Measurements from ENCODE around the gene DMC1. TPM values are rescaled to one million over a fixed set of nuclear protein-coding genes. Genes with fewer than 3 reads are reported as not detected.
"Not testable (repeated sequence)": the region's sequence is repeated elsewhere in the genome, so short reads cannot be mapped to it uniquely, and the experiment has no call there.

DMC1 gene
- total and polyA plus RNA-seq, 2 donors (not counting 3 experiments of a cell fraction or from before 2014, with no cell fraction given): 0.22 to 0.91 TPM

GRCh38 chr22:38618258-38618657, 48.3 kb upstream of the DMC1 start:
- ChIA-PET POLR2A (no interaction called here), CTCF (no interaction called here)
- no peaks in the 10 kb centered on the region for H3K27me3 ChIP-seq (ENCODE audit: control insufficient read depth in 2 of 2, insufficient read depth in 2 of 2, low read length in 2 of 2)
- no peaks in the 10 kb centered on the region for H4K20me1 ChIP-seq (replicated peaks; ENCODE audit: control insufficient read depth, extremely low read depth, insufficient read depth, low read length)
- no peak for DNase-seq (ENCODE audit: low read depth, low spot score)
- no peaks in the 10 kb centered on the region for H3K36me3 ChIP-seq (ENCODE audit: control insufficient read depth in 2 of 2, extremely low read depth in 1 of 2, insufficient read depth in 2 of 2, low read length in 2 of 2)
- no peaks in the 10 kb centered on the region for H3K9me1 ChIP-seq (replicated peaks; ENCODE audit: control insufficient read depth, extremely low read depth, insufficient read depth, low read length)
- no peaks in the 10 kb centered on the region for H3K79me2 ChIP-seq (ENCODE audit: control insufficient read depth, insufficient read depth, low read length)
- no peak overlapping the region for H3K4me2 ChIP-seq (ENCODE audit: insufficient read depth, low read length)
- intact Hi-C loops (cut with micrococcal nuclease) (no loop called here), dilution Hi-C loops (cut with MboI; ENCODE audit: extremely low pct_ligation_motif_present, low sequenced_read_pairs) (no loop called here)
- BruUV-seq (replicated peaks): no TSS peak
- no peak overlapping the region for H2AFZ ChIP-seq (ENCODE audit: low read depth, low read length)
- H3K4me1 ChIP-seq (ENCODE audit: control insufficient read depth, extremely low read depth, insufficient read depth, low read length): no peaks in the 10 kb centered on the region
- H3K27ac ChIP-seq (ENCODE audit: insufficient read depth, low read depth, low read length): no peak overlapping the region
- no peak for FAIRE-seq
- H3K9ac ChIP-seq (replicated peaks; ENCODE audit: extremely low read depth, insufficient read depth, low read length): no peak overlapping the region
- H3K4me3 ChIP-seq (replicated peaks in 1 of 3; ENCODE audit: insufficient read depth in 1 of 3, low read depth in 1 of 3, low read length in 3 of 3): no peak overlapping the region
- no peaks in the 10 kb centered on the region for H3K9me3 ChIP-seq (replicated peaks; ENCODE audit: control insufficient read depth, insufficient read depth, low read length)
- TF ChIP-seq JUN (IDR thresholded peaks at IDR 0.05; ENCODE audit: borderline replicate concordance, insufficient read depth, insufficient read length, low read depth): no peak
- no peak for TF ChIP-seq POLR2A (IDR thresholded peaks at IDR 0.05; ENCODE audit: low read depth, low read length)
- no peak for TF ChIP-seq EZH2 (IDR thresholded peaks at IDR 0.05; ENCODE audit: borderline replicate concordance, low read depth, low read length, severe bottlenecking)
- no peak for TF ChIP-seq CTCF (IDR thresholded peaks at IDR 0.05; ENCODE audit: extremely low read depth in 1 of 2, insufficient read depth in 1 of 2, low read depth in 1 of 2, low read length in 2 of 2)
- no peak for TF ChIP-seq POLR2AphosphoS5 (IDR thresholded peaks at IDR 0.05; ENCODE audit: insufficient read depth, low read depth, low read length)
- no peak for TF ChIP-seq MAX (IDR thresholded peaks at IDR 0.05; ENCODE audit: insufficient read depth, insufficient read length)
- TF ChIP-seq FOS (IDR thresholded peaks at IDR 0.05; ENCODE audit: borderline replicate concordance, insufficient read depth, low read length): no peak
- no peak for TF ChIP-seq GATA2 (IDR thresholded peaks at IDR 0.05; ENCODE audit: insufficient read depth, insufficient read length, low read depth, low read length)
- TF ChIP-seq MYC (IDR thresholded peaks at IDR 0.05; ENCODE audit: low read depth, low read length): no peak

GRCh38 chr22:38615064-38615405, 45.1 kb upstream of the DMC1 start:
- H3K9me3 ChIP-seq (replicated peaks; ENCODE audit: control insufficient read depth, insufficient read depth, low read length); H3K27me3 ChIP-seq (ENCODE audit: control insufficient read depth in 2 of 2, insufficient read depth in 2 of 2, low read length in 2 of 2); H3K4me2 ChIP-seq (ENCODE audit: insufficient read depth, low read length); H4K20me1 ChIP-seq (replicated peaks; ENCODE audit: control insufficient read depth, extremely low read depth, insufficient read depth, low read length); POLR2A ChIA-PET; BruUV-seq (replicated peaks); H3K4me1 ChIP-seq (ENCODE audit: control insufficient read depth, extremely low read depth, insufficient read depth, low read length); H3K36me3 ChIP-seq (ENCODE audit: control insufficient read depth in 2 of 2, extremely low read depth in 1 of 2, insufficient read depth in 2 of 2, low read length in 2 of 2); dilution Hi-C loops (cut with MboI; ENCODE audit: extremely low pct_ligation_motif_present, low sequenced_read_pairs); H3K9me1 ChIP-seq (replicated peaks; ENCODE audit: control insufficient read depth, extremely low read depth, insufficient read depth, low read length); H3K79me2 ChIP-seq (ENCODE audit: control insufficient read depth, insufficient read depth, low read length); CTCF ChIA-PET; DNase-seq (ENCODE audit: low read depth, low spot score); H3K4me3 ChIP-seq (replicated peaks in 1 of 3; ENCODE audit: insufficient read depth in 1 of 3, low read depth in 1 of 3, low read length in 3 of 3); H3K27ac ChIP-seq (ENCODE audit: insufficient read depth, low read depth, low read length); intact Hi-C loops (cut with micrococcal nuclease); H3K9ac ChIP-seq (replicated peaks; ENCODE audit: extremely low read depth, insufficient read depth, low read length); H2AFZ ChIP-seq (ENCODE audit: low read depth, low read length); FAIRE-seq: not testable (repeated sequence)

Measured in endothelial cell of umbilical vein (primary cell).